PC-9 (cell line): ENCODE data around the gene PRDM15.

Experiments used
- EZH2 ChIP-seq: fragments of 200-600 bp; sonication (generic); IDR thresholded peaks from 2 replicates; pipeline ENCODE4 v1.8.0; 2017; ENCODE audit warnings: antibody characterized with exemption, low read depth
- TF ChIP-seq, protein P1 (sequence below): fragments of 200-600 bp; sonication (generic); conservative IDR thresholded peaks from 2 replicates; pipeline ENCODE4 v1.6.1; 2017; ENCODE audit warnings: mixed run types, antibody characterized with exemption, mild to moderate bottlenecking, moderate library complexity

DNA sequence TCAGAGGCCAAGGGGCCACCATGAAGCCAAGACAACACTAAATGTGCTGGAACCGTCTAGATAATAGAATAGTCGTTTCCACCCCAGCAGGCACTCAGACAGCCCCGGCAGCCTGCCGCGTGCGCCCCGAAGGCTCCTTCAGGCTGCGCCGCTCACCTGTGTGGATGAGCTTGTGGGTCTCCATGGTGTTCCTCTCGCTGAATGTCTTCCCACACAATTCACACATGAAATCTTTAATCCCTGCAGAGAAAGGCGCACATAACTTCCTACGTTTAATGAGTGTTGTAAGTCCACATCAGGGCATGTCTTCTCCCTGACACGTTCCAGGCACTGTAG lies 68.6 kb downstream of the PRDM15 start:
- TF ChIP-seq, protein P1, sequence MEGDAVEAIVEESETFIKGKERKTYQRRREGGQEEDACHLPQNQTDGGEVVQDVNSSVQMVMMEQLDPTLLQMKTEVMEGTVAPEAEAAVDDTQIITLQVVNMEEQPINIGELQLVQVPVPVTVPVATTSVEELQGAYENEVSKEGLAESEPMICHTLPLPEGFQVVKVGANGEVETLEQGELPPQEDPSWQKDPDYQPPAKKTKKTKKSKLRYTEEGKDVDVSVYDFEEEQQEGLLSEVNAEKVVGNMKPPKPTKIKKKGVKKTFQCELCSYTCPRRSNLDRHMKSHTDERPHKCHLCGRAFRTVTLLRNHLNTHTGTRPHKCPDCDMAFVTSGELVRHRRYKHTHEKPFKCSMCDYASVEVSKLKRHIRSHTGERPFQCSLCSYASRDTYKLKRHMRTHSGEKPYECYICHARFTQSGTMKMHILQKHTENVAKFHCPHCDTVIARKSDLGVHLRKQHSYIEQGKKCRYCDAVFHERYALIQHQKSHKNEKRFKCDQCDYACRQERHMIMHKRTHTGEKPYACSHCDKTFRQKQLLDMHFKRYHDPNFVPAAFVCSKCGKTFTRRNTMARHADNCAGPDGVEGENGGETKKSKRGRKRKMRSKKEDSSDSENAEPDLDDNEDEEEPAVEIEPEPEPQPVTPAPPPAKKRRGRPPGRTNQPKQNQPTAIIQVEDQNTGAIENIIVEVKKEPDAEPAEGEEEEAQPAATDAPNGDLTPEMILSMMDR, result no peak
- no peak for TF ChIP-seq EZH2
